HL-60 (cell line): ENCODE results near the gene TSPO.

ENCODE experiments used
- DNase-seq, 2 experiments: peaks; one replicate each; pipeline ENCODE4 v3.0.0-alpha.2; 2010 to 2020; ENCODE audit warnings: low read depth in 1 of 2, low spot score in 1 of 2
- H3K27ac ChIP-seq: fragments of 250-450 bp; sonication (Bioruptor Pico); replicated peaks from 2 replicates; pipeline ENCODE4 v1.5.1; 2020; ENCODE audit warnings: mild to moderate bottlenecking, moderate library complexity
- H3K27me3 ChIP-seq: fragments of 250-450 bp; sonication (Bioruptor Pico); 2 replicates; pipeline ENCODE4 v1.5.1; 2021; ENCODE audit warnings: mild to moderate bottlenecking, moderate library complexity; ENCODE audit not compliant: insufficient read depth, poor library complexity, severe bottlenecking
- H3K4me3 ChIP-seq: replicated peaks from 2 replicates; pipeline ENCODE4 v1.5.1; 2011; ENCODE audit warnings: mild to moderate bottlenecking, control low read depth, low read length; ENCODE audit not compliant: insufficient read depth
- CTCF ChIP-seq: IDR thresholded peaks from one replicate; pipeline ENCODE4 v1.5.1; 2011; ENCODE audit warnings: low read length, control low read depth, inconsistent platforms; ENCODE audit not compliant: insufficient read depth
- GABPA ChIP-seq: IDR thresholded peaks from 2 replicates; pipeline ENCODE4 v1.6.1; 2012; ENCODE audit warnings: low read depth
- POLR2AphosphoS5 ChIP-seq: IDR thresholded peaks from 2 replicates; pipeline ENCODE4 v1.6.1; 2012; ENCODE audit warnings: low read depth
- SPI1 ChIP-seq: IDR thresholded peaks from 2 replicates; pipeline ENCODE4 v1.6.1; 2012; ENCODE audit warnings: low read depth, mild to moderate bottlenecking, borderline replicate concordance
- TF ChIP-seq, protein P1 (sequence below): IDR thresholded peaks from 2 replicates; pipeline ENCODE4 v1.6.1; 2012; ENCODE audit warnings: low read depth; ENCODE audit not compliant: insufficient replicate concordance

The TSPO gene

GRCh38 chr22:43109511-43109910 lies 41.8 kb upstream of the TSPO start:
- no peak for TF ChIP-seq CTCF
- no peak for TF ChIP-seq GABPA
- no peak for TF ChIP-seq POLR2AphosphoS5
- TF ChIP-seq SPI1 = no peak
- TF ChIP-seq, protein P1, sequence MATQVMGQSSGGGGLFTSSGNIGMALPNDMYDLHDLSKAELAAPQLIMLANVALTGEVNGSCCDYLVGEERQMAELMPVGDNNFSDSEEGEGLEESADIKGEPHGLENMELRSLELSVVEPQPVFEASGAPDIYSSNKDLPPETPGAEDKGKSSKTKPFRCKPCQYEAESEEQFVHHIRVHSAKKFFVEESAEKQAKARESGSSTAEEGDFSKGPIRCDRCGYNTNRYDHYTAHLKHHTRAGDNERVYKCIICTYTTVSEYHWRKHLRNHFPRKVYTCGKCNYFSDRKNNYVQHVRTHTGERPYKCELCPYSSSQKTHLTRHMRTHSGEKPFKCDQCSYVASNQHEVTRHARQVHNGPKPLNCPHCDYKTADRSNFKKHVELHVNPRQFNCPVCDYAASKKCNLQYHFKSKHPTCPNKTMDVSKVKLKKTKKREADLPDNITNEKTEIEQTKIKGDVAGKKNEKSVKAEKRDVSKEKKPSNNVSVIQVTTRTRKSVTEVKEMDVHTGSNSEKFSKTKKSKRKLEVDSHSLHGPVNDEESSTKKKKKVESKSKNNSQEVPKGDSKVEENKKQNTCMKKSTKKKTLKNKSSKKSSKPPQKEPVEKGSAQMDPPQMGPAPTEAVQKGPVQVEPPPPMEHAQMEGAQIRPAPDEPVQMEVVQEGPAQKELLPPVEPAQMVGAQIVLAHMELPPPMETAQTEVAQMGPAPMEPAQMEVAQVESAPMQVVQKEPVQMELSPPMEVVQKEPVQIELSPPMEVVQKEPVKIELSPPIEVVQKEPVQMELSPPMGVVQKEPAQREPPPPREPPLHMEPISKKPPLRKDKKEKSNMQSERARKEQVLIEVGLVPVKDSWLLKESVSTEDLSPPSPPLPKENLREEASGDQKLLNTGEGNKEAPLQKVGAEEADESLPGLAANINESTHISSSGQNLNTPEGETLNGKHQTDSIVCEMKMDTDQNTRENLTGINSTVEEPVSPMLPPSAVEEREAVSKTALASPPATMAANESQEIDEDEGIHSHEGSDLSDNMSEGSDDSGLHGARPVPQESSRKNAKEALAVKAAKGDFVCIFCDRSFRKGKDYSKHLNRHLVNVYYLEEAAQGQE = no peak
- Histone ChIP-seq H3K27me3 (no peaks in the 10 kb centered on the region), H3K4me3 (no peak overlapping the region), H3K27ac (no peak overlapping the region)
- DNase-seq = no peak

GRCh38 chr22:43109921-43110443 lies 41.4 kb upstream of the TSPO start:
- TF ChIP-seq CTCF (no peak), POLR2AphosphoS5 (no peak), SPI1 (no peak)
- TF ChIP-seq, protein P1 = no peak
- no peaks in the 10 kb centered on the region for H3K27me3 ChIP-seq
- no peak overlapping the region for H3K27ac ChIP-seq
- H3K4me3 ChIP-seq = peak overlapping the region; percentile 72
- DNase-seq = no peak

DNA sequence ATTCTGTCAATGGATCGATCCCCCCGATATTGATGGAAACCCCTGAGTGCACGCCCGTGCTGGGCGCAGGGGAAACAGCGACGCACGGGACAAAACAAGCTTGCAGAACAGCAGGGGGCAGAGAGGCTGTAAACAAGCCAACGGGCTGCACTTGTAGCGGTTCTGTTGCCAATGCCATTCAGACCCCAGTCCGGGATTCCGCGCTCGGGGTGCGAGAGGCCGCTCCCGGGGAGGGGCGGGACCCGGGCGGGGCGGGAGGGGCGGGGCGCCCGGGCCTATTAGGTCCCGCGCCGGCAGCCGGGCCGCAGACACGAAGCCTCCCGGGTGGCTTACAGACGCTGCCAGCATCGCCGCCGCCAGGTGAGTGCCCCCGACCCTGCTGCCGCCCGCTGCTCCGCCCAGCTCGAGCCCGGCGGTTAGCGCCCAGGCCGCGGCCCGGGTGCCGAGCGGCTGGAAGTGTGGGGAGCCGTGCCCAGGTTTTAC lies 40.9 kb upstream of the TSPO start, which contains the start of gene BIK:
TSS of gene BIK (plus strand) at position 307 of the 483 bp plus-strand sequence. CDS start 13,273 bp downstream, outside the sequence.
- TF ChIP-seq SPI1 = no peak
- TF ChIP-seq POLR2AphosphoS5 = no peak
- TF ChIP-seq, protein P1 = peak; percentile 14
- TF ChIP-seq GABPA = no peak
- TF ChIP-seq CTCF = no peak
- peak; percentile 61 to 72 for DNase-seq
- Histone ChIP-seq H3K27me3 (no peaks in the 10 kb centered on the region), H3K4me3 (peak within 1 kb of the TSS; percentile 72), H3K27ac (peak within 1 kb of the TSS; percentile 21)
